Measurements from ENCODE around the gene SLC2A4RG. TPM values are rescaled to one million over a fixed set of nuclear protein-coding genes. Genes with fewer than 3 reads are reported as not detected.

Gene SLC2A4RG
- total and polyA plus RNA-seq, 12 donors = 7.9 to 210 (median 47.9) TPM

GRCh38 chr20:63700199-63701050, 39.2 kb upstream of the SLC2A4RG start:
- Histone ChIP-seq H3K36me3 (replicated peaks in 1 of 2) (peaks cover 0 to 22% of the 10 kb centered on the region in 2 donors), H3K9me3 (replicated peaks in 1 of 3) (no peaks in the 10 kb centered on the region), H3K4me1 (replicated peaks in 1 of 2) (peaks cover 27 to 38% of the 10 kb centered on the region in 2 donors), H3K4me3 (no peak overlapping the region), H3K27ac (peak overlapping the region in 2 of 5 donors; percentile 82 to 92), H3K27me3 (no peaks in the 10 kb centered on the region)
- TF ChIP-seq, protein P1, sequence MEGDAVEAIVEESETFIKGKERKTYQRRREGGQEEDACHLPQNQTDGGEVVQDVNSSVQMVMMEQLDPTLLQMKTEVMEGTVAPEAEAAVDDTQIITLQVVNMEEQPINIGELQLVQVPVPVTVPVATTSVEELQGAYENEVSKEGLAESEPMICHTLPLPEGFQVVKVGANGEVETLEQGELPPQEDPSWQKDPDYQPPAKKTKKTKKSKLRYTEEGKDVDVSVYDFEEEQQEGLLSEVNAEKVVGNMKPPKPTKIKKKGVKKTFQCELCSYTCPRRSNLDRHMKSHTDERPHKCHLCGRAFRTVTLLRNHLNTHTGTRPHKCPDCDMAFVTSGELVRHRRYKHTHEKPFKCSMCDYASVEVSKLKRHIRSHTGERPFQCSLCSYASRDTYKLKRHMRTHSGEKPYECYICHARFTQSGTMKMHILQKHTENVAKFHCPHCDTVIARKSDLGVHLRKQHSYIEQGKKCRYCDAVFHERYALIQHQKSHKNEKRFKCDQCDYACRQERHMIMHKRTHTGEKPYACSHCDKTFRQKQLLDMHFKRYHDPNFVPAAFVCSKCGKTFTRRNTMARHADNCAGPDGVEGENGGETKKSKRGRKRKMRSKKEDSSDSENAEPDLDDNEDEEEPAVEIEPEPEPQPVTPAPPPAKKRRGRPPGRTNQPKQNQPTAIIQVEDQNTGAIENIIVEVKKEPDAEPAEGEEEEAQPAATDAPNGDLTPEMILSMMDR (IDR thresholded peaks at IDR 0.05) = no peak
- TF ChIP-seq POLR2A (IDR thresholded peaks at IDR 0.05) = no peak
- peak in 4 of 7 donors; percentile 23 to 55 (median 28) for DNase-seq
- 78 to 91% (median 82%) methylated on average over 24 to 43 of the region's 43 CpGs for WGBS, 4 donors
- intact Hi-C loops (cut with DNase I) = loop anchor here in 1 of 2 donors (10.0 kb wide), 1 partner anchor 154 kb away; no protein-coding TSS in a partner anchor

DNA sequence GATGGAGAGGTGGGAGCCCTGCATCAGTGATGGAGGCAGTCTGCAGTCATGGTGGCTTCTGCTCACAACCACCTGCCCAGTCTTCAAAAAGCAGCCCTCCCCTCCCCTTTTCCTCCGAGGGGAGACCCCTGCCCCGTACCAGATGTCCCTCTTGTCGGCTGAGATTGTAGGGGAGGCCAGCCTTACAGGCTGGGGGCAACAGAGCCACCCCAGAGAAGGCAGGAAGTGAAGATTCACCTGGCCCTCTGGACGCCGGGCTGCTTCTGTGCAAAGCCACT, 38.6 kb upstream of the SLC2A4RG start:
- Histone ChIP-seq H3K4me1 (replicated peaks in 1 of 2) (peaks cover 27 to 38% of the 10 kb centered on the region in 2 donors), H3K4me3 (no peak overlapping the region), H3K36me3 (replicated peaks in 1 of 2) (peaks cover 0 to 26% of the 10 kb centered on the region in 2 donors), H3K27me3 (no peaks in the 10 kb centered on the region), H3K9me3 (replicated peaks in 1 of 3) (no peaks in the 10 kb centered on the region), H3K27ac (no peak overlapping the region)
- TF ChIP-seq POLR2A (IDR thresholded peaks at IDR 0.05) = no peak
- TF ChIP-seq, protein P1 (IDR thresholded peaks at IDR 0.05) = no peak
- no peak for DNase-seq
- intact Hi-C loops (cut with DNase I) = loop anchor here in 1 of 2 donors (10.0 kb wide), 1 partner anchor 154 kb away; no protein-coding TSS in a partner anchor
- 80 to 91% (median 83%) methylated on average over 1 to 5 of the region's 5 CpGs; no CpG with 5 or more reads in 1 of the 4 donors for WGBS, 4 donors

DNA sequence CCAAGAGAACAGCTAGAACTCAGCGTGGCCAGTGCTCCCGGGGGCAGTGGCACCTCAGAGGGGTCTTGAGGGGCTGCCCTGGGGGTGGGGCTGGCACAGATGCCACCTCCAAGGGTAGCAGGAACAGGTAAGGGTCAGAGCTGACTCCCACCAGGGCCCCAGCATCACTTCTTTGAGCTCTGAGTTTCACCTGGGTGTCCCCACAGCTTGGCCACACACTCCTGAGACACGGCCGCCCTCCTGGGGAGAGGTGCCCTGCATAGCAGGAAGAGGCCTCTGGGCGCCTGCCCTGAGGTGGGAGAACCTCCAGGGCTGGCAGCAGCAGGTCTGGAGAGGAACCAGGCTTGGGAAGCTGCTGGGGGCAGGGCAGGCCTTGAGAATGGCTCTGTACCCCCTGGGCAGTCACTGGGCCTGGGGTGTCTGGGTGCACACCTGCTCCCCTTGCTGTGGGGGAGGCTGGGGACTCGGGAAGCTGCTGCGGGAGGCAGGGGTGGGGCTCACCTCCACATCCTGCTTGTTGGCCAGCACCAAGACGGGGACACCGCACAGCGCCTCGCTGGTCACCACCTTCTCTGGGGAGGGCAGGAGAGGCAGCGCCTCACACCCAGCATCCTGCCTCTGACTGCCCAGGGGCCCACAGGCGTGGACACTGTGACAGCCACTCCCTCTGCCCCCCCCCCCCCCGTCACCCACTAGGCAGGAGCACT, 38.1 kb upstream of the SLC2A4RG start:
- WGBS, 4 donors = 50 to 95% (median 83%) methylated on average over 2 to 14 of the region's 14 CpGs
- TF ChIP-seq, protein P1 (IDR thresholded peaks at IDR 0.05) = no peak
- TF ChIP-seq POLR2A (IDR thresholded peaks at IDR 0.05) = no peak

More for the DNA sequence above, 38.1 kb upstream of the SLC2A4RG start:
- intact Hi-C loops (cut with DNase I) = loop anchor here in 1 of 2 donors (10.0 kb wide), 1 partner anchor 153 kb away; no protein-coding TSS in a partner anchor
- Histone ChIP-seq H3K27ac (no peak overlapping the region), H3K4me1 (replicated peaks in 1 of 2) (peaks cover 28 to 38% of the 10 kb centered on the region in 2 donors), H3K27me3 (no peaks in the 10 kb centered on the region), H3K36me3 (replicated peaks in 1 of 2) (peaks cover 0 to 31% of the 10 kb centered on the region in 2 donors), H3K4me3 (no peak overlapping the region), H3K9me3 (replicated peaks in 1 of 3) (no peaks in the 10 kb centered on the region)
- peak in 3 of 7 donors; percentile 16 to 26 (median 22) for DNase-seq

All from adrenal gland (tissue), 12 donors.